Activated CD8-positive, alpha-beta memory T cell treated with anti-CD3 and anti-CD28 coated beads, Interleukin-2, amount 50 U/mL, for 4 hours (primary cell): ENCODE results near the gene SERPINB12.

ENCODE experiments used
- DNase-seq: peaks from one replicate; pipeline ENCODE4 v3.0.0-alpha.2; 2020

The SERPINB12 gene

DNA sequence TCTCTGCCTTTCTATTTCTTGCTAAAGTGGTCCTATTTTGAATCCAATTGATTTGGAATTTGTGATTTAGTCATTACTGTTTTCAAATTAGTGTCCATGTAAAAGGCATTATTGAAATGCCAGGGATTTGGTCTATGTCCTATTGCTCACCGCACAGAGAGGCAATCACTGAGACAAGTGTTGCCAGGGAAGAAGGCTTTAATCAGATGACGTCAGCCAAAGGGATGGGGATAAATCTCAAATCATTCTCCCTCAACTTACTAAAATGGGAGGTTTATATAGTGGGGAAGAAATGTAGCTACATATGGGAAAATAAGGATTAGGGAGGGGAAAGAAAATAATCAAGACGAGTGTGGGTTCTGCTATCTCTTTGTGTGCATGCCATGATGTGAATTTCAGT lies 9.6 kb downstream of the SERPINB12 start:
- no peak for DNase-seq

DNA sequence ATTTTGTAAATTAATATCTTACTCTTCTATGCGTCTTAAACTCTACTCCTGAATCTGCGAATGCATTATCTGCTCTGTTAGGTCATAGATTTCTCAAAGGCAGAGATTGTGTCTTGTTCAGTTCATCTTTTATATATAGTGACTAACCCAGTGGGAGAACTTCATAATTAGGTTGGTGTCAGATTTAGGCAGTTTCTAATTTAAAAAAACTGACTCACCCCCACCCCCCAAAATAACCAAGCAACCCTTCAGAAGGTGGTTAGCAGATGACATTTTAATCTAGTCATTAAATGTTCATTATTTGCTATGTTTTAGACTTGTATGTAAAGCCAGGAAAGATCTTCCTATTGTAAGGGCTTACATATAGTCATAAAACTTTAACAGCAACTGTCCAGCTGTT lies 10.4 kb downstream of the SERPINB12 start:
- no peak for DNase-seq

DNA sequence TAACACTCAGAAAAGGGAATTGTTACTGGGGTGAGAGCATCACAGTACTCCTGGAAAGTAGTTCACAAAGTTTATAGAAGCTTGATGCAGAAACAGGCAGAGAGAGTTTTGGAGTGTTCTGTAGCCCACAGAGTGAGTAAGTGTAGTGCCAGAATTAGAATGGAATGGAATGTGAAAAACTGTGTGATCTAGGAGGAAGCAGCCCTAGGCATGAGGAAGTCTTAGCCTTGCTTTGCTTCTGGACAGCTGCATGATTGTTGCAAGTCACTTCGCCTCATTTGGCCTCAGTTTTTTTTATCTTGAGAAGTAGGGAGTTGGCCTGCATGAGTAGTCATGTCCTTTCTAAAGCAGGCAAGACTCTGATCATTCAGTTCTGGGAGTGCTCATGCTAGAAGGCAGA lies 10.9 kb downstream of the SERPINB12 start:
- DNase-seq: no peak

DNA sequence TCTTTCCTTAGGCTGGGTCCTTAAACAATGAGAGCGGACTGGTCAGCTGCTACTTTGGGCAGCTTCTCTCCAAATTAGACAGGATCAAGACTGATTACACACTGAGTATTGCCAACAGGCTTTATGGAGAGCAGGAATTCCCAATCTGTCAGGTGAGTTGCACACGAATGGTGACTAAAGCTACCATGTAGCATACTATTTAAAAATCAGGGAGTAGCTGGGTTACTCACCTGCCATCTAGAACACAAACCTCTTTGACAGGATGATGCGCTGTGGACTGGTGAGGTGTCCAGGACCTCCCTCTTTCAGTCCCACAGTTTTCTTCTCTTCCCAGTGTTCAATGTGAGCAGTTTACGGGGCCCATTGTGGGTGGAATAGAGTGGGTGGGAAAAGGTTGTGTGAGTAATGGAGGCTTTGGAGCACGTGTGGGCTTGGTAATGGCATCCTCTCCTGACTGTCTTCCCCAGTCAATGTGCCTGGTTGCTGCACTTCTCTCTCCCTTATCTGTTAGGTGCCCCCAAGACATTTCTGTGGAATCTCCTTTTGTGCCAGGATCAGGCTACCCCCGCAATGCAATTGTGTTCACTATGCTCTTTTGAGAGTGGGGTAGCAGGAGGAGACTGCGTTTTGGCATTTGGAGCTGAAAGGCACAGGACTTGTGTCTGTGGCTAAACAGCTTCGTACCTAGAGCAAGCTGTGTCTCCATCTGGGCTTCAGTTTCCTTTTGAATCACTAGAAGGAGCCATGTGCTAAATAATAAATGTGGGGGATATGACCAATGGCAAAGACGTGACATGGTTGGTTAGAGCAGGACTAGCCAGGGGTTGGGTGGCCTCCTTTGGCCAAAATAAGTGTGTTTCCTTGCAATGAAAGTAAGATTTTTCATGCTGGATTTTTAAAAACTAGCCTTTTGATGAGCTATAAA lies 17.7 kb downstream of the SERPINB12 start:
- no peak for DNase-seq

DNA sequence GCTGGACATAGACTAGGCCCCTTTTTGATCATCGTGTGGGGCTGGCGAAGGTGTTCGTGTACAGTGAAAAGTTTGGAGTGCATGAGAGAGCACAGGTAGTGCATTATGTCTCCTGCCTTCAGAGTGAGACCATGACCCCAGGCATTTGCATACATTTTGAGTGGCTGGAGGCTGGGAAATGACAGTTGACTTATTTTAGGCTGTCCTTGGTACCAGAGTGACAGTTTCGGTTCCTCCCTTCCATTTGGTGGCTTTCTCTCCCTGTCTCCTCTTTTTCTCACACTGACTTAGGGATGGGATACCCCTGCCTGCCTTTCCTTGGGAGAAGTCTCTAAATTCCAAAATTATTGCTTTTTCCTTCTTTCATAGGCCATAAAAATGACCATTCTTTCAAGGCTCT lies 20.1 kb downstream of the SERPINB12 start:
- no peak for DNase-seq

DNA sequence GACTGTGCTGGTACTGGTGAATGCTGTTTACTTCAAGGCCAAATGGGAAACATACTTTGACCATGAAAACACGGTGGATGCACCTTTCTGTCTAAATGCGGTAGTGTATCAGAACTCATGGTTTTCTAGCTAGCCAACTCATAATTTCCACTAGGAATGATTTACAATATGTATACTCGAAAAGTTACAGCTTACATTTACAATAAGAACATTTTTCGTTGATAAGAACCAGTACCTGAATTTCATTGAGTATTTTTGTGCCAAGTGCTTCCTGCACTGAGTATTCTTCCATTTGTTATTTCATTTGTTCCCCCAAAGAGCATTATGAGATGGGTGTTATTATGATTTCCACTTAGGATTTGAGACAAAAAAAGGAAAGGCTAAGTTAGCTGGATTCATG lies 21.9 kb downstream of the SERPINB12 start:
- DNase-seq: no peak

DNA sequence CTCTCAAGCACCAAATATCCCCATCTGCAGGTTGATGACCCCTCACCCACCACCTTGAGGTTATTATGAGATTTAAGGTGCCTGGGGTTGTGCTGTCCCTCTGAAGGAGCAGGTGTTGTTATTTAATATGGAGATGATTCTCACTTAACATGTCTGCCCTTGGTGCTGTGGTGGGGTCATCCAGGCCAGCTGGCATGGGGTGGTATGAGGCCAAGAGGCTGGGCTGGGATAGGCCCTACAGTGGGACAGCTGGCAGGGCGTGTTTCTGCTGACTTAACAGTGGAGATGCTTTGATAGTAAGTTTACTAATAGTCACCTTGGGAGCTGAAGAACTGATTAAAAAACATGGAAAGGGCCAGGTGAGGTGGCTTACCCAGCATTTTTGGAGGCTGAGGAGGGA lies 22.4 kb downstream of the SERPINB12 start:
- no peak for DNase-seq

DNA sequence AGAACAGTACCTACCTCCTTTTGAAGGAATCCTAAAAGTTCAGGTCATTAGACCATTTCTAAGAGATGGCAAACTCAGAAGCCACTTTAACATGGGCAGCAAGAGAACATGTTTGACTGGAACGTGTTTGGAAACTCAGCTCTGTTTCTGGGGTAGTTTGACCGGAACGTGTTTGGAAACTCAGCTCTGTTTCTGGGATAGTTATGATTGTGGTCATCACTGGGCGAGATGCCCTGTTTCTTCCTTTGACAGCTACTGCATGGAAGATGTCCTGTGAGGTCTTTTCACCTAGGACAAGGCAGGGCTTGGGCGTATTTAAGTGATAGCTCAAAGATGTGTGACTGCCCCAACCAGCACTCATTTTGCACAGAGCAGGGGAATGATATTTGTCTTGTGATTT lies 25.1 kb downstream of the SERPINB12 start:
- DNase-seq: no peak

DNA sequence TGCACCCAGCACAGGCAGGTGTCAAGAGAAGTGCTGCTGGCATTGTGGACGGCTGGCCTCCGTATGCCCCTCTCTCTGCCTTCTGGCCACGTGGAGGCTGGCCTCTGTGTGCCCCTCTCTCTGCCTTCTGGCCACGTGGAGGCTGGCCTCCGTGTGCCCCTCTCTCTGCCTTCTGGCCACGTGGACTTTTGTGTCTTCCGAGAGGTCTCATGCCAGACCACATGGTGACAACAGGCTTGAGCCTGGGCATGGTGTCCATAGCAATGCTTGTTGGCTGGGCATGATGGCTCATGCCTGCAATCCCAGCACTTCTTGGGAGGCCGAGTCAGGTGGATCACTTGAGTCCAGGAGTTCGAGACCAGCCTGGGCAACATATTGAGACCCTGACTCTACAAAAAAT lies 25.7 kb downstream of the SERPINB12 start:
- no peak for DNase-seq

DNA sequence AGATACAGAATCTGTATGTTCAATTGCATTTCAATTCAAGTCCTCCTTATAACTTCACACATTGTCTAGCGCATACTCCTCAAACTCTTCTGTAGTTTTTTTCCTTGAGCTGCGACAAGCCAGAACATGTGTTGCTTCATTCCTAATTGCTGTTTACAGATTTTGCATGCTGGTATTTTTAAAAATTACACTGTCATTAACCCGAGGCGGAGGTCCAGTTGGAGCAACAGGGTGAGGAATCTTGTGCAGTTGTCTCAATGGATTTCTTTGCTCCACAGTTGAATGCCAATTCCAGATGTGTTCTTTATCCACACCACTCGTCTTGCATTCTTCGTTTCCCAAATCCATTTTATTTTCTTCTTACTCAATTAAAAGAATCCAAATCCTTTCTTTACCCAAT lies 28.6 kb downstream of the SERPINB12 start:
- no peak for DNase-seq

DNA sequence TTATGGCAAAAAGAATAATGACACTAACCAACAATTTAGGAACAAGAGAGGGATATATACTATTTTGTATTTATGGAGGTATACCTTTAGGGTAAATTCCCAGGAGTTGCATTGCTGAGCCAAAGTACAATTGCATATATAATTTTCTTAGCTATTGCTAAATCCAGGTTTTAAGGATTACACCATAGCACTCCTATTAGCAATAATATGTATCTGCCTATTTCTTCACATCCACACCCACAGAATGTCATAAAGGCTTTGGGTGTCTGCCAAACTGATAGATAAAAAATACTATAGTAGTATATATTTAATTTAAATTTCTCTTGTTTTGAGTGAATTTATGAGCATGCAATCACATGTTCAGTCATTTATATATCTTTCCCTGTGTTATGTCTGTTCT lies 33.5 kb downstream of the SERPINB12 start:
- no peak for DNase-seq

DNA sequence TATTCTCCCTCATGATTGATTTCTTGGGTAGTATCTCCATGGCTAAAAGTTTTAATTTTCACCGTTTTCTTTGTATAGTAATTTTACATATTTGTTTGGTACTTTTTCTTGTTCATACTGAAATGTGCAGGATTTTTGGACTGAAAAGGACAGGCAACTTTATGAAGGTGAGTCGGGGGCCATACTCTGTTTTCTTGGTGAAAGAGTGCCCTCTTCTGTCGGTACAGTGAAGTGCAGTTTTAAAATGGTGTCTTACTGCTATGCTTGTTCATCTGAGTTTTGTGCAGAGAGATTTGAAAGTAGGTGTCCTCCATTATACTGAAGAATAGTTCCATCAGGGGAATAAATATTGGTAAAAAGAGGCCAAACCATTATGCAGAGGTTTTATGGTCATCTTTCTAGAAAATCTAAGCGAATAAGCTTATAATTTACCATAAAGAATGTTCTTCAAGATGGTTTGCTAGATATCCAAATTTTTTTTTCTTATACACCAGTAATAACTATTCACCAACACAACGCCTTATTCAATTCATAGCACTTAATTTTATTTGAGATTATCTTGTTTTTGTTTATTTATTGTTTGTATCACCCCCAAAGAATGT lies 36.3 kb downstream of the SERPINB12 start:
- DNase-seq: no peak

DNA sequence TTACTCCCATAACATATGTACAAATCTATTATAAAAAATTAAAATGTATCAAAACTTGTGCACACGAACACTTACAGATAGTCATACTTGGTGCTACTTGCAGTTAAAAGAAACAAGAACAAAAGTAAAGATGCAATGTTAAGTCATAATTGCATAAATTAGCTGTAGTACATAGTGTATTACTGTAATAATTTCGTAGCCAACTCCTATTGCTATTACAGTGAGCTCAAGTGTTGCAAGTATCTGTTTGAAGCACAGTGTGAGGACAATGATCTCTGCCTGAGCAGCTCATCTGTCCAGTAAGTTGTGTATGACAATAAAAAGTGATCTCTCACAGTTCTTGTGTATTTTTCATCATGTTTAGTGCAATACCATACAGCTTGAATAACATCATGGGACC lies 37.4 kb downstream of the SERPINB12 start:
- DNase-seq: no peak

DNA sequence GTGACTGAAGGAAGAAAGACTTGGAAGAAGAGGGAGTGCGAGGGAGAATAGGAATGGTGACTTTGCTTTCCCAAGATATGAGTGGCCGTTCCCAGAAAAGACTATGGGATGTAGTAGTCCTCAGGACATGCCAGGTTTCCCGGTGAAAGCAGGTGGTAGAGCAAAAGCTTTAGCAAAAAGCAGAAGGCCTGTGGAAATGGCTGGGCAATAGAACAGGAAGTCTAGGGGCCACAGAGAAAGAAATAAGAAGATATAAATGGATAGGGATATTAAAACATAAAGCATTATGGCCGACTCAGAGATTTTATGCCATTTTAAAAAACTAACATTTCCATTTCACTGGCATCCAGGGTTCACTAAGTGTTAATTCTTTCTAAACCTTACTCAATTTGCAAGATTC lies 43.8 kb downstream of the SERPINB12 start:
- DNase-seq: no peak

DNA sequence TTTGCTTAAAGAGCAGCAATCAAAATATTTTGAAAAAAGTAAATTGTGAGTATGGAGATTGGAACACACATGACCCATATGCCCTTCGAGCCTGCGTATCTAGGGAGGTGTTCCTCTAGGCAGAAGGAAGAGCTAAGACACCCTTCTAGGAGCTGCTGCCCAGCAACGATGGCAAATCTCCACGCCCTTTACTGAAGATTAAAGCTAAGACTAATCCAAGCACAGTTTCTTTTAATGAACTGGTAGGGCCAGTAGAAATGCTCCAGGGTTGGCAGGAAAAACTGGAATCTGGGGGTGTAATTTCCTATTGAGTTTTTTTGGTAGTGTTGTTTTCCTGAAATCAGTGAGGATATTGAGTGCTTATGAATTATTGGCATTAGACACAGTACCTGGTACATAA lies 44.3 kb downstream of the SERPINB12 start:
- no peak for DNase-seq

DNA sequence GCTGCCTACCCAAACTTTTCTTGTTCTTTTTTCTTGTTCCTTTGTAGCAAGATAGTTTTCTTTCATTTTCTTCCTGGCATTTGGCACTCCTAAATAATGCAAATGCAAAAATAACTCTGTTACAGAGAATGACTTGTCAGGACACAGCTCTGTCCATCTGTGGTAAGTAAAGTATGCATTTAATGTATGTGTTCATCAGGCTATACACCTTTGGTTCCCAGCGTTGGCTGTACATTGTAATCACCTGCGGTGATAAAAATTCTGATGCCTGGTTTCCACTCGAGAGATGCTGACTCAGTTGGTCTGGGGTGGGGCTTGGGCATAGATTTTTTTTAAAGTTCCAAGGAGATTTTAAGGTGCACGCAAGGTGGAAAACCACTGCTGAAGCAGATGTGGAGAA lies 44.8 kb downstream of the SERPINB12 start, which contains the start of gene SERPINB13:
TSS of gene SERPINB13 (plus strand) at position 378 of the 400 bp plus-strand sequence. CDS start 1,325 bp downstream, outside the sequence.
- DNase-seq: no peak

DNA sequence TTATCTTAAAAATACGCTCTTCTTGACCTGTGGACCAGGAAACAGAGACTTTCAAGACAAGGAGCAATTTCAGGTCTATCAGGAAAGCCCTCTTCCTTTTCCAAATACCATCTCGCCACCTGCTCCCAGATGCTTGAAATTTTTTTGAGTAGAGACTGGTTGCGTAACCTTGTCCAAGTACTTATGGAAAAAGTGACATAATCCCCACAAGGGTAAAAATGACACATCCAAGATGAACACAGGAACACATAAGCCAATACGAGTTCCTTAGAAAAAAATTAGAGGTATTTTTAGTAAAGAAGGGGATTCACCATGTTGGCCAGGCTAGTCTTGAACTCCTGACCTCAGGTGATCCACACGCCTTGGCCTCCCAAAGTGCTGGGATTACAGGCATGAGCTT lies 46.7 kb downstream of the SERPINB12 start:
- no peak for DNase-seq

DNA sequence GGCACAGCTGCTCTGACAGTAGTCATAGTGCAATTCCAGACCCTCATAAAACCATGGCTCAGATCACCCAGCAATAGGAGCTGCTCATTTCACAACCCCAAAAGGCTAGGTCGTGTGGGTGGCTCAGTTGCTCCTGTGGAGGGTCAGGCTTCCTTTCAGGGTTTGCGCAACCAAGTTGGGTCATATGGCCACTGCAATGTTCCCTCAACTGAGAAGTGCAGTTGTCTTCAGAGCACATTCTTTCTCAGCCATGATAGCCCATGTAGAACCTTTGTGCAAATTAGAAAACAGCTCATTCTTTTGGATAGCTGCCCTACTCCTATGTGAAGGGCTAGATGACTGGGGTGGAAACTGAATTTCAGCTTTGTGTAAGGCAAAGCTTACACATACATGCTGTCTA lies 48.2 kb downstream of the SERPINB12 start:
- DNase-seq: no peak

DNA sequence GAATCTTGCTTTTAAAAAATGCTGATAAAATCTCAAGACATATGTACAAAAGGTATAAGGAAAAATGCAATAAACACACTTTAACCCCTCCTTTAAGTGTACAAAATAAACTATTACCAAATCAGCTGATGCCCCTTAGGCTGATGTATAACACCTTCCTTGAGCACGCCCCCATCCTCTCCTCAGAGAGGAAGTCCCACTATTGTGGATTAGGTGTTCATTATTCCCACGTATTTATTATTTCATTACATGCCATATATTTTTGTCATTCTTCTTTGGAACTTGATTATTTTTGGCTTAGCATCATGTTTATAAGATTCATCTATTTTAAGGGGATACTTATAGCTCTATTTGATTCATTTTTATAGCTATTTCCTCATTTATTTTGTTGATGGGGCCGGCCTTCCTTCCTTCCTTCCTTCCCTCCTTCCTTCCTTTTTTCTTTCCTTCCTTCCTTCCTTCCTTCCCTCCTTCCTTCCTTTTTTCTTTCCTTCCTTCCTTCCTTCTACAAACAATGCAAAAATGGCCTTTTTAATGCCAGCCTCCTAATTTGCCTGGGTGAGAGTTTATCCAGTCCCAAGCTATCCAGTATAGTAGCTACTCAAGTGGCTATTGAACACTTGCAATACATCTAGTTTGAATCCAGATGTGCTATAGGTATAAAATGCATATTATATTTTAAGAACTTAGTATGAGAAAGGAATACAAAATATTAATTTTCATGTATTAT lies 49.0 kb downstream of the SERPINB12 start:
- no peak for DNase-seq

DNA sequence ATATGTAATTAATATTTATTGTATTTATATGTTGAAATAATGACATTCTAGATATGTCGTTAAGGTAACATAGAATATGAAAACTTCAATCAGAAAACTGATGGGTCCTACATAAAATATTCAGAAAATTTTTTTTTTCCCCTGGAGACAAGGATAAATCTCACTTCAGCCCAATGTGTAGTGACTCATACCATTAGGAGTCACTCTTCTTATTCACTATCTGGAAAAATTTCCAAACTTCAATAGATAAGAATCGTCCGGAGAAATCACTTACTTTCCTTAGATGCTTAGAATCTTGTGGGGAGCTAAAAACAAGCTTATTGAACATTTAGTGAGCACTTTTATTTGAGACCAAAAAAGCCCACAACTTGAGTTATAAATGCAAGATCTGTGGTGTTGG lies 49.6 kb downstream of the SERPINB12 start:
- no peak for DNase-seq

DNA sequence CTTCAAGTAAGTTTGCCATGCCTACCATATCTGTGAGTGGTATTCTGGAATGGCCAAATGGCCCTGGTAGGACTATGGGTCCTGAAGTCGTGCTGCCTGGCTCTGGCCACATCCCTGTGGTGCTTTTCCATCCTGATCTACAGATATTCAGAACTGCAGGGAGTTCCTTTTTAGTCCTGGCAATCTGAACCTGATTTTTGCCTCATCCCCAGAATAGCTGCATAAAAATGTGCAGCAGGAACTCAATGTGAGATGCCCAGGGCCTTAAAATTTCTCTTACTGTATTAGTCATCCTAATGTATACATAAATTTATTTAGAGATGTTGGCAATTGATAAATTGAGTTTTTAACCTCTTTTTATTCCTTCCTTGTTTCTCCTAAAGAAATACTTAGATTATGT lies 50.3 kb downstream of the SERPINB12 start:
- no peak for DNase-seq

DNA sequence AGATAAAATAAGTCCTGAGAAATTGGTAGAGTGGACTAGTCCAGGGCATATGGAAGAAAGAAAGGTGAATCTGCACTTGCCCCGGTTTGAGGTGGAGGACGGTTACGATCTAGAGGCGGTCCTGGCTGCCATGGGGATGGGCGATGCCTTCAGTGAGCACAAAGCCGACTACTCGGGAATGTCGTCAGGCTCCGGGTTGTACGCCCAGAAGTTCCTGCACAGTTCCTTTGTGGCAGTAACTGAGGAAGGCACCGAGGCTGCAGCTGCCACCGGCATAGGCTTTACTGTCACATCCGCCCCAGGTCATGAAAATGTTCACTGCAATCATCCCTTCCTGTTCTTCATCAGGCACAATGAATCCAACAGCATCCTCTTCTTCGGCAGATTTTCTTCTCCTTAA lies 54.8 kb downstream of the SERPINB12 start:
- no peak for DNase-seq

DNA sequence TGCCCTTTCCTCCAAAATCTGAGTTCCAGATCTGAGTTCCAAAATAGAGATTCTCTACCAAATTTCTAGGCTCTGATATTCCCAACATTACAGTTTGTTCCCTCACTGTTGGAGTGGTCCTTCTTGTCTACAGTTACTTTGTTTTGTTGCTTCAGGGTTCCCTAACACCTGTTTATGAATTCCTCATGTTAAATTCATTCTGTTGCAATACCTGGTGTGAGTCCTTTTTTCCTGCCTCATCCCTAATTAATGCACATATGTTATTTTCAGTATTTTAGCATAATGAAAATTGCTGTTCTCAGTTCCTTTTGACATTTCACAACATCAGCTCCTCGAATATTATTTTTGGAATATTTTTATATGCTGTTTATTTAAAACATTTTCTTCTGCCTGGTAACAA lies 61.2 kb downstream of the SERPINB12 start:
- DNase-seq: no peak

DNA sequence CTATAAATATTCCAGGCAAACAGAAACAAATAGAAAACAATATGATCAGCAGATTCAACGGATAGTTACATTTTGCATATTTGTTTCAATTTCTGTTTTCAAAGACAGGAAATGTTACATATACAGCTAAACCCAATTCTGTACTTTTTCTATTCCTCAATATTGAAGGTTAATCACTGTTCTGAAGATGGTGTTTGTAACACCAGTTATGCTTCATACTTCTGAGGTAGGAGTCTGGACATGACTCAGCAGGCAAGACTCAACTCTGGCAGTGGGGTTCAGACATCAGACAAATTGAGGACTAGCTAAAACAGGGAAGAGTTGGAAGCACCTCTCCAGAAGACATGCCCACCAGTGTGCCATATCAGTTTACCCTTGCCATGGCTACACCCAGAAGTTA lies 61.6 kb downstream of the SERPINB12 start:
- DNase-seq: no peak
